Measurements from ENCODE around the gene CDR2. TPM values are rescaled to one million over a fixed set of nuclear protein-coding genes. Genes with fewer than 3 reads are reported as not detected.
A peak's percentile ranks its signal among the peaks of the same experiment; 100 is the strongest.

The CDR2 gene
- total RNA-seq, 1 donor from 2014 or later, result 33.9 TPM

DNA sequence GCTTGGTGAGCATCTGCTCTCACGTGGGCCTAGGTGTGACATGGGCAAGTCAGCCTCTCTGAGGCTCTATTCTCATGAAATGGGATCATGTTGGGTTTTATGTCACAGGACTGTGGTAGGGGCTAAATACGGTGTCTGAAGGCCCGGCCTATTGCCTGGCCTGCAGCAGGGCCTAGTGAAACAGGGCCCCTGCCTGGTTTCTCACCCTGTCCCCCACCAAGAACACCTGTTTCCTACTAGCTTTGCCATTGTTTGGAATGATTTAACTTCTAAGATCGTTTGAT, 48.1 kb downstream of the CDR2 start:
- no peaks in the 10 kb centered on the region for H3K9me3 ChIP-seq
- no peaks in the 10 kb centered on the region for H3K27me3 ChIP-seq
- no peak overlapping the region for H3K4me3 ChIP-seq
- H3K4me1 ChIP-seq, result peaks cover 9% of the 10 kb centered on the region
- no peak overlapping the region for H3K27ac ChIP-seq
- H3K36me3 ChIP-seq, result peaks cover 0 to 57% of the 10 kb centered on the region in 2 donors
- intact Hi-C loops (cut with DNase I), result no loop called here
- no peak for DNase-seq (ENCODE audit: extremely low spot score in 2 of 2)
- TF ChIP-seq, protein P1, sequence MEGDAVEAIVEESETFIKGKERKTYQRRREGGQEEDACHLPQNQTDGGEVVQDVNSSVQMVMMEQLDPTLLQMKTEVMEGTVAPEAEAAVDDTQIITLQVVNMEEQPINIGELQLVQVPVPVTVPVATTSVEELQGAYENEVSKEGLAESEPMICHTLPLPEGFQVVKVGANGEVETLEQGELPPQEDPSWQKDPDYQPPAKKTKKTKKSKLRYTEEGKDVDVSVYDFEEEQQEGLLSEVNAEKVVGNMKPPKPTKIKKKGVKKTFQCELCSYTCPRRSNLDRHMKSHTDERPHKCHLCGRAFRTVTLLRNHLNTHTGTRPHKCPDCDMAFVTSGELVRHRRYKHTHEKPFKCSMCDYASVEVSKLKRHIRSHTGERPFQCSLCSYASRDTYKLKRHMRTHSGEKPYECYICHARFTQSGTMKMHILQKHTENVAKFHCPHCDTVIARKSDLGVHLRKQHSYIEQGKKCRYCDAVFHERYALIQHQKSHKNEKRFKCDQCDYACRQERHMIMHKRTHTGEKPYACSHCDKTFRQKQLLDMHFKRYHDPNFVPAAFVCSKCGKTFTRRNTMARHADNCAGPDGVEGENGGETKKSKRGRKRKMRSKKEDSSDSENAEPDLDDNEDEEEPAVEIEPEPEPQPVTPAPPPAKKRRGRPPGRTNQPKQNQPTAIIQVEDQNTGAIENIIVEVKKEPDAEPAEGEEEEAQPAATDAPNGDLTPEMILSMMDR (IDR thresholded peaks at IDR 0.05), result no peak
- TF ChIP-seq POLR2A (IDR thresholded peaks at IDR 0.05) (no peak), POLR2AphosphoS5 (IDR thresholded peaks at IDR 0.05; ENCODE audit: insufficient read depth in 1 of 2, low read depth in 1 of 2) (no peak)

- no peak overlapping the region for H3K27ac ChIP-seq
- no peaks in the 10 kb centered on the region for H3K9me3 ChIP-seq
- H3K4me1 ChIP-seq, result peaks cover 10% of the 10 kb centered on the region
- no peaks in the 10 kb centered on the region for H3K27me3 ChIP-seq
- H3K4me3 ChIP-seq, result no peak overlapping the region
- DNase-seq (ENCODE audit: extremely low spot score in 2 of 2), result peak in 1 of 2 donors; percentile 94
- no peak for TF ChIP-seq POLR2AphosphoS5 (IDR thresholded peaks at IDR 0.05; ENCODE audit: insufficient read depth in 1 of 2, low read depth in 1 of 2)
- TF ChIP-seq, protein P1 (IDR thresholded peaks at IDR 0.05), result no peak
- TF ChIP-seq POLR2A (IDR thresholded peaks at IDR 0.05), result no peak
- intact Hi-C loops (cut with DNase I), result no loop called here
- H3K36me3 ChIP-seq, result peaks cover 0 to 55% of the 10 kb centered on the region in 2 donors
These were observed 48.6 kb downstream of the CDR2 start for GRCh38 chr16:22325598-22326368.

DNA sequence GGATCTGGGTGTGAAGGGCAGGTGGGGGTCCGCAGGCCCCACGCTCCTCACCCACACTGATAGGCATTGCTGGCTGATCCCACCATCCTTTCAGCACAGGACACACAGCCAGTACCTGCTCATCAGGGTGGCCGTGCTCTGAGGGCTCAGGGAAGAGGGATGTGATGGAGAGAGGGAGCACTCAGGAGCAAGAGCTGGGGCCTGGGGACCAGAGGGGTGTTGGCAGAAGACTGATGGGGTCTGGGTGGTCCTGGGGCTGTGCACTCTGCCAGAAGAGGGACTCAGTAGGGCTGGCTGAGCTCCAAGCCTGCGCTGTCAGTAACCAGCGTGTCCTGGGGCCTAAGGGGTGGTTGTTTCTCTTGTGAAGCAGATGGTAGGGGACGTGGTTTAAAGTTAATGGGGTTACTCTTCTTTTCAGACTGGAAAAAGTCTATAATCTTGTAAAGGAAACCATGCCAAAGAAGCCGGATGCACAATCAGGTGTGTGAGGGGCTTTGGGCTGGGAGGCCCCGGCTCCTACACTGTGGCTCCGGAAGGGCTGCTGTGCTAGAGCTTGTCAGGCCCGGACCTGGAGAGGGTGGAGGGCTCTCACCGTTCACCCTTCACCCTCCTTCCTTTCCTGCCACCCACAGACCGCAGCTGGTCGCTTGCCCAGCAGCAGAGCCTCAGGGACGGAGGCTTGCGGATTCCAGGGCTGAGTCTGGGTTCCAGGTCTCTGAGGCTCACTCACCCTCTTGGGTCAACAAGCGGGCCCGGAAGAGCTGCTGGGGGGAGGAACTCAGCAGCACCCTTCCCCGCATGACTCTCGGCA, 49.4 kb downstream of the CDR2 start:
- TF ChIP-seq POLR2A (IDR thresholded peaks at IDR 0.05) (no peak), POLR2AphosphoS5 (IDR thresholded peaks at IDR 0.05; ENCODE audit: insufficient read depth in 1 of 2, low read depth in 1 of 2) (no peak)
- TF ChIP-seq, protein P1 (IDR thresholded peaks at IDR 0.05), result no peak
- H3K4me1 ChIP-seq, result peaks cover 10% of the 10 kb centered on the region
- no peaks in the 10 kb centered on the region for H3K9me3 ChIP-seq
- H3K27ac ChIP-seq, result no peak overlapping the region
- DNase-seq (ENCODE audit: extremely low spot score in 2 of 2), result peak in 1 of 2 donors; percentile 46
- H3K4me3 ChIP-seq, result no peak overlapping the region
- no peaks in the 10 kb centered on the region for H3K27me3 ChIP-seq
- intact Hi-C loops (cut with DNase I), result no loop called here
- peaks cover 0 to 55% of the 10 kb centered on the region in 2 donors for H3K36me3 ChIP-seq

DNA sequence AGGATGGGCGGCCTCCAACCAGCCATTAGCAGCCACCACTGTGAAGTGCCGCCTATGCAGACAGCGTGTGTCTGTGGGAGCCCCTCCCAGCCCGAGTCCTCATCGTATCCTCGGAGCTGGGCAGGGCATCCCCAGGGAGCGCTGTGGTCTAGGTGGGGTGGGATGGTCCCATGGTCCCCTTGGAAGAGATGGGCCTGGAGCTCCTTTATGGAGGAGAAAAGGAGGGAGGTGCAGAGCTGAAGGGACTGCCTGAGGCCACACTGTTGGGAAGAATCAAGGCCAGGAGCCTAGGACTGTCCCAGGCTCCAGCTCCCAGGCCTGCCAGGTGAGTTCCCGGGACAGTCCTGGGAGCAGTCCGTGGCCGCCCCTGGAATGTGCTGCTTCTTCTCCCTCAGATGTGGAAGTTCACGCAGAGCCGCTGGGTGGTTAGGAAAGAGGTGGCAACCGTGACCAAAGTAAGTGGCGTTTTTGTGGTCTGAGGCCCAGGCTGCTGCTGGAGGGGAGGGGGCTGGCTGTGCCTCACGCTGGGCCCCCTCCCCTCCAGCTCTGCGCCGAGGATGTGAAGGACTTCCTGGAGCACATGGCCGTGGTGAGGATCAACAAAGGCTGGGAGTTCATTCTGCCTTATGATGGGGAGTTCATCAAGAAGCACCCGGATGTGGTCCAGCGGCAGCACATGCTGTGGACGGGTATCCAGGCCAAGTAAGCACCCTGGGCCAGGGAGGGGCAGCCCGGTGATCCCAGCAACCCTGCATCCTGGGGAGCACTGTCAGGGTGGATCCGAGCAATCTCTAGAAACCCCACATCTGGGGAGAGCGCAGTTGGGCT, 50.2 kb downstream of the CDR2 start:
- intact Hi-C loops (cut with DNase I), result no loop called here
- H3K4me3 ChIP-seq, result no peak overlapping the region
- peak in 1 of 2 donors; percentile 85 for DNase-seq (ENCODE audit: extremely low spot score in 2 of 2)
- H3K27me3 ChIP-seq, result no peaks in the 10 kb centered on the region
- peaks cover 10% of the 10 kb centered on the region for H3K4me1 ChIP-seq
- H3K27ac ChIP-seq, result no peak overlapping the region
- no peak for TF ChIP-seq POLR2A (IDR thresholded peaks at IDR 0.05)
- TF ChIP-seq POLR2AphosphoS5 (IDR thresholded peaks at IDR 0.05; ENCODE audit: insufficient read depth in 1 of 2, low read depth in 1 of 2), result no peak
- TF ChIP-seq, protein P1 (IDR thresholded peaks at IDR 0.05), result no peak
- H3K9me3 ChIP-seq, result no peaks in the 10 kb centered on the region
- H3K36me3 ChIP-seq, result peaks cover 0 to 62% of the 10 kb centered on the region in 2 donors
